H1 (cell line): ENCODE results near the gene TIMM8B. TPM values are rescaled to one million over a fixed set of nuclear protein-coding genes. Genes with fewer than 3 reads are reported as not detected.

ENCODE experiments used
- CTCF ChIA-PET: fragments of 300-600 bp; sonication (Branson Sonifier 250); formaldehyde crosslinking; loops from one replicate; lab custom pipeline; 2021; ENCODE audit not compliant: partially characterized antibody; lab: Charles Lee
- POLR2A ChIA-PET: fragments of 300-600 bp; sonication (Branson Sonifier 250); formaldehyde crosslinking; loops from one replicate; lab custom pipeline; 2021; ENCODE audit warnings: inconsistent platforms; ENCODE audit not compliant: partially characterized antibody; lab: Charles Lee
- DNase-seq, 2 experiments: peaks; one replicate each; pipeline versions ENCODE4 v3.0.0 to v3.0.0-alpha.2; 2010 to 2022; ENCODE audit warnings: low spot score in 2 of 2, low read depth in 1 of 2, mixed read lengths in 1 of 2
- FAIRE-seq: peaks from 2 replicates; lab custom pipeline; 2011; peaks lifted over from hg19 to GRCh38; lab: Jason Lieb, UNC
- H2AFZ ChIP-seq: 2 replicates; pipeline ENCODE4 v1.8.1; 2012; ENCODE audit warnings: low read length, inconsistent platforms
- H2AK5ac ChIP-seq: 2 replicates; pipeline ENCODE4 v1.6.1; 2013; ENCODE audit warnings: low read depth, low read length
- H2BK120ac ChIP-seq: replicated peaks from 2 replicates; pipeline ENCODE3; 2013; ENCODE audit warnings: low read depth, low read length, inconsistent platforms
- H2BK12ac ChIP-seq: 2 replicates; pipeline ENCODE4 v1.6.1; 2013; ENCODE audit warnings: low read depth, low read length
- H2BK15ac ChIP-seq: 2 replicates; pipeline ENCODE4 v1.6.1; 2013; ENCODE audit warnings: low read length
- H2BK20ac ChIP-seq: 2 replicates; pipeline ENCODE4 v1.6.1; 2013; ENCODE audit warnings: low read length
- H2BK5ac ChIP-seq: 2 replicates; pipeline ENCODE4 v1.6.1; 2013; ENCODE audit warnings: low read depth, low read length
- H3K14ac ChIP-seq: 2 replicates; pipeline ENCODE4 v1.6.1; 2013; ENCODE audit warnings: inconsistent platforms; ENCODE audit not compliant: insufficient read length
- H3K18ac ChIP-seq: 2 replicates; pipeline ENCODE4 v1.6.1; 2013; ENCODE audit warnings: low read length; ENCODE audit errors: extremely low read depth
- H3K23ac ChIP-seq: 2 replicates; pipeline ENCODE4 v1.6.1; 2013; ENCODE audit warnings: inconsistent platforms; ENCODE audit not compliant: insufficient read length
- H3K23me2 ChIP-seq: 2 replicates; pipeline ENCODE4 v1.6.1; 2013; ENCODE audit warnings: low read depth, low read length
- H3K27ac ChIP-seq: 2 replicates; pipeline ENCODE4 v1.6.1; 2011; ENCODE audit warnings: low read depth, low read length, inconsistent platforms
- H3K27me3 ChIP-seq, 4 experiments: replicated peaks in 1 of 4; 1 replicate in 1 of 4; 2 replicates in 3 of 4; pipeline versions ENCODE4 v1.6.1 to v1.8.1; 2011 to 2013; ENCODE audit warnings: low read length in 3 of 4, mild to moderate bottlenecking in 3 of 4, inconsistent platforms in 2 of 4, mixed read lengths in 2 of 4, moderate library complexity in 1 of 4; ENCODE audit not compliant: control insufficient read depth in 3 of 4, insufficient read depth in 3 of 4; ENCODE audit errors: extremely low read depth in 1 of 4
- H3K36me3 ChIP-seq, 4 experiments: 2 replicates each; pipeline versions ENCODE4 v1.6.1 to v1.8.1; 2011 to 2013; ENCODE audit warnings: mild to moderate bottlenecking in 4 of 4, low read length in 3 of 4, moderate library complexity in 2 of 4, control low read depth in 1 of 4, inconsistent platforms in 1 of 4; ENCODE audit not compliant: insufficient read depth in 4 of 4, control insufficient read depth in 2 of 4
- H3K4ac ChIP-seq: replicated peaks from 2 replicates; pipeline ENCODE3; 2013; ENCODE audit warnings: low read length, low read depth, mixed read lengths, inconsistent platforms; ENCODE audit not compliant: insufficient read length
- H3K4me1 ChIP-seq, 4 experiments: replicated peaks in 1 of 4; 1 replicate in 1 of 4; 2 replicates in 3 of 4; pipeline versions ENCODE4 v1.6.1 to v1.8.1; 2011 to 2013; ENCODE audit warnings: low read length in 3 of 4, inconsistent platforms in 2 of 4, mixed read lengths in 1 of 4; ENCODE audit not compliant: insufficient read depth in 4 of 4, control insufficient read depth in 3 of 4
- H3K4me2 ChIP-seq, 2 experiments: 2 replicates each; pipeline versions ENCODE4 v1.6.1 to v1.8.1; 2011 to 2013; ENCODE audit warnings: low read depth in 2 of 2, low read length in 2 of 2, control low read depth in 1 of 2, inconsistent platforms in 1 of 2, mild to moderate bottlenecking in 1 of 2; ENCODE audit not compliant: insufficient read depth in 1 of 2
- H3K4me3 ChIP-seq, 4 experiments: fragments of 200-600, 300-600 bp in 1 of 4; sonication (generic), shearing (Covaris generic), sonication (Bioruptor Twin) in 1 of 4; 2 replicates each; pipeline versions ENCODE4 v1.5.1 to v1.8.1; 2011 to 2016; ENCODE audit warnings: low read length in 4 of 4, low read depth in 3 of 4, control low read depth in 2 of 4, inconsistent platforms in 2 of 4, mild to moderate bottlenecking in 2 of 4, mixed read lengths in 1 of 4, moderate library complexity in 1 of 4; ENCODE audit not compliant: insufficient read depth in 2 of 4; ENCODE audit errors: extremely low read depth in 1 of 4
- H3K56ac ChIP-seq: replicated peaks from 2 replicates; pipeline ENCODE3; 2013; ENCODE audit warnings: low read depth, mild to moderate bottlenecking, mixed read lengths, low read length, inconsistent platforms; ENCODE audit not compliant: insufficient read length
- H3K79me1 ChIP-seq: 2 replicates; pipeline ENCODE4 v1.6.1; 2013; ENCODE audit warnings: low read depth, low read length, control low read depth
- H3K79me2 ChIP-seq, 2 experiments: 2 replicates each; pipeline versions ENCODE4 v1.6.1 to v1.8.1; 2012 to 2013; ENCODE audit warnings: low read length in 2 of 2, mild to moderate bottlenecking in 2 of 2, inconsistent platforms in 1 of 2; ENCODE audit not compliant: insufficient read depth in 2 of 2, control insufficient read depth in 1 of 2
- H3K9ac ChIP-seq, 4 experiments: replicated peaks in 1 of 4; 1 replicate in 1 of 4; 2 replicates in 3 of 4; pipeline versions ENCODE4 v1.6.1 to v1.8.1; 2011 to 2013; ENCODE audit warnings: low read depth in 3 of 4, low read length in 3 of 4, control low read depth in 2 of 4, mild to moderate bottlenecking in 2 of 4, moderate library complexity in 2 of 4, inconsistent platforms in 1 of 4; ENCODE audit errors: extremely low read depth in 1 of 4
- H3K9me3 ChIP-seq, 2 experiments: 2 replicates each; pipeline versions ENCODE4 v1.6.1 to v1.8.1; 2012 to 2013; ENCODE audit warnings: mild to moderate bottlenecking in 2 of 2, moderate library complexity in 2 of 2, control low read depth in 1 of 2, inconsistent platforms in 1 of 2, low read depth in 1 of 2, low read length in 1 of 2, mixed read lengths in 1 of 2; ENCODE audit not compliant: insufficient read depth in 2 of 2
- H4K20me1 ChIP-seq, 2 experiments: replicated peaks in 1 of 2; 2 replicates each; pipeline versions ENCODE3 to v1.8.1; 2011 to 2013; ENCODE audit warnings: inconsistent platforms in 2 of 2, low read length in 2 of 2, mild to moderate bottlenecking in 1 of 2; ENCODE audit not compliant: insufficient read depth in 2 of 2, control insufficient read depth in 1 of 2
- H4K5ac ChIP-seq: 2 replicates; pipeline ENCODE4 v1.6.1; 2013; ENCODE audit warnings: low read length, low read depth, mixed read lengths, inconsistent platforms; ENCODE audit not compliant: insufficient read length
- H4K8ac ChIP-seq: 2 replicates; pipeline ENCODE4 v1.8.0; 2013; ENCODE audit warnings: mild to moderate bottlenecking, moderate library complexity, low read length, inconsistent platforms; ENCODE audit not compliant: insufficient read depth; ENCODE audit errors: extremely low read depth
- H4K91ac ChIP-seq: replicated peaks from 2 replicates; pipeline ENCODE3; 2013; ENCODE audit warnings: low read length, mixed read lengths, inconsistent platforms; ENCODE audit not compliant: insufficient read length
- BCL11A ChIP-seq, 2 experiments: IDR thresholded peaks; one replicate each; pipeline ENCODE4 v1.6.1; 2011; ENCODE audit warnings: low read depth in 2 of 2, low read length in 2 of 2, mild to moderate bottlenecking in 2 of 2
- E2F6 ChIP-seq: IDR thresholded peaks from 2 replicates; pipeline ENCODE4 v1.6.1; 2012; ENCODE audit warnings: inconsistent platforms
- GABPA ChIP-seq: IDR thresholded peaks from 2 replicates; pipeline ENCODE4 v1.6.1; 2011; ENCODE audit warnings: mild to moderate bottlenecking, low read length, moderate library complexity, borderline replicate concordance; ENCODE audit not compliant: insufficient read depth
- HDAC2 ChIP-seq, 2 experiments: fragments of 300-600 bp in 1 of 2; sonication (generic) in 1 of 2; IDR thresholded peaks; 2 replicates each; pipeline ENCODE4 v1.6.1; 2011 to 2012; ENCODE audit warnings: low read depth in 2 of 2, low read length in 2 of 2, mild to moderate bottlenecking in 2 of 2, moderate library complexity in 2 of 2, borderline replicate concordance in 1 of 2, inconsistent platforms in 1 of 2
- JUND ChIP-seq: IDR thresholded peaks from 2 replicates; pipeline ENCODE4 v1.6.1; 2011; ENCODE audit warnings: mild to moderate bottlenecking, improper control_type of control experiment, low read length
- SAP30 ChIP-seq: fragments of 300-600 bp; sonication (generic); IDR thresholded peaks from 2 replicates; pipeline ENCODE4 v1.7.1; 2012; ENCODE audit warnings: low read length, moderate library complexity, mild to moderate bottlenecking, inconsistent platforms; ENCODE audit not compliant: insufficient read depth, insufficient replicate concordance
- SP1 ChIP-seq: IDR thresholded peaks from 2 replicates; pipeline ENCODE4 v1.6.1; 2011; ENCODE audit warnings: low read depth, low read length
- WGBS, 2 experiments: shearing (Covaris generic) in 1 of 2; methylation state at CpG; one replicate each; pipeline versions ENCODE4 v1.1.6 to v1.1.7; 2013 to 2015; ENCODE audit warnings: low lambda C conversion rate in 2 of 2, mixed read lengths in 2 of 2, inconsistent platforms in 1 of 2, low coverage in 1 of 2, missing lambda C conversion rate in 1 of 2; ENCODE audit not compliant: insufficient replicate concordance in 2 of 2, insufficient coverage in 1 of 2, insufficient read length in 1 of 2; ENCODE audit errors: extremely low coverage in 1 of 2, missing lambda C conversion rate in 1 of 2; 5-methylcytosine and 5-hydroxymethylcytosine counted together
- polyA plus RNA-seq, 7 experiments: library from polyadenylated mRNA; depleted of rRNA in 3 of 7; stranded (reverse) in 5 of 7; unstranded in 2 of 7; fragments of >200 nt in 5 of 7; fragments of 200-250 nt in 2 of 7; gene quantifications; 1 replicate in 5 of 7; 2 replicates in 1 of 7; 4 replicates in 1 of 7; pipeline versions ENCODE4 v1.2.1 to v1.2.3, GENCODE V29; 2011 to 2013; ENCODE audit warnings: missing spikeins in 2 of 7, mixed read lengths in 2 of 7
- total RNA-seq: library from RNA; stranded (reverse); fragmentation: NEBNext Ultra II Directional; extraction: Animal tissue kit (Norgen Biotek cat#: 25700); gene quantifications from 2 replicates; pipeline ENCODE4 v1.2.1, GENCODE V29; 2021

TIMM8B gene
- total and polyA plus RNA-seq, 2 of the 8 experiments (the other 6 are each of a cell fraction or from before 2014, with no cell fraction given) = 93.7 to 143 TPM

- H3K79me1 ChIP-seq = peaks cover 5% of the 10 kb centered on the region; the same call in 1 of the 2 replicates
- peak within 1 kb of the TSS; percentile 86 for H2BK5ac ChIP-seq
- no peak within 1 kb of the TSS for H3K14ac ChIP-seq
- peak within 1 kb of the TSS; percentile 97 for H2AFZ ChIP-seq
- peak within 1 kb of the TSS; percentile 94 for H4K8ac ChIP-seq
- H3K56ac ChIP-seq = no peak within 1 kb of the TSS
- peaks cover 0 to 3% of the 10 kb centered on the region in 2 experiments for H4K20me1 ChIP-seq
- ChIA-PET CTCF (no interaction called here), POLR2A (interaction anchor here (0.7 to 3.2 kb wide), 2 partner anchors 12 to 49 kb away, joined by 3 to 15 read pairs; partner anchors contain the start of genes DLAT, SDHD and TIMM8B)
- no peak within 1 kb of the TSS for H3K4ac ChIP-seq
- H2BK120ac ChIP-seq = no peak within 1 kb of the TSS
- no peak within 1 kb of the TSS for H3K18ac ChIP-seq
- peak within 1 kb of the TSS; percentile 63 for H4K5ac ChIP-seq
- H3K27ac ChIP-seq = peak within 1 kb of the TSS; percentile 95
- H2BK15ac ChIP-seq = no peak within 1 kb of the TSS
- H3K79me2 ChIP-seq = peaks cover 4 to 10% of the 10 kb centered on the region in 2 experiments
- peak within 1 kb of the TSS; percentile 41 for H4K91ac ChIP-seq
- 2% methylated on average over 43 of the region's 43 CpGs; no CpG with 5 or more reads in 1 of the 2 experiments for WGBS, 2 experiments
- H2AK5ac ChIP-seq = no peak within 1 kb of the TSS
- peak within 1 kb of the TSS; percentile 71 for H2BK12ac ChIP-seq
- peak within 1 kb of the TSS; percentile 95 to 98 (median 97) for H3K4me3 ChIP-seq
- no peaks in the 10 kb centered on the region; a peak in 1 of 7 replicates for H3K4me1 ChIP-seq
- no peaks in the 10 kb centered on the region for H3K9me3 ChIP-seq
- H3K27me3 ChIP-seq = no peaks in the 10 kb centered on the region
- no peak within 1 kb of the TSS for H3K23ac ChIP-seq
- peak; percentile 64 to 83 for DNase-seq
- peaks cover 2 to 27% (median 8%) of the 10 kb centered on the region in 4 experiments; a peak in 6 of 8 replicates for H3K36me3 ChIP-seq
- H3K23me2 ChIP-seq = peaks cover 4% of the 10 kb centered on the region
- H3K4me2 ChIP-seq = peak within 1 kb of the TSS; percentile 90 to 93
- H2BK20ac ChIP-seq = no peak within 1 kb of the TSS
- peak within 1 kb of the TSS; percentile 76 to 96 (median 90) for H3K9ac ChIP-seq
- peak; percentile 52 for FAIRE-seq
- TF ChIP-seq SP1 (0 out of 2 replicates have a peak, but pooled peaks have one; percentile 35), BCL11A (IDR thresholded peaks at IDR 0.05; ENCODE audit: low read depth in 2 of 2, low read length in 2 of 2) (no peak), SAP30 (peak; percentile 88), E2F6 (peak; percentile 50; the same call in 1 of the 2 replicates), GABPA (peak; percentile 94), JUND (peak; percentile 30; the same call in 1 of the 2 replicates), HDAC2 (IDR thresholded peaks at IDR 0.05; ENCODE audit: borderline replicate concordance in 1 of 2, low read depth in 2 of 2, low read length in 2 of 2) (peak in 1 of 2 experiments; percentile 90; a peak in 1 of 4 replicates)
These were observed 12.4 kb downstream of the TIMM8B start, which contains the start of the genes NKAPD1 and PIH1D2 for GRCh38 chr11:112073941-112074811. Gene NKAPD1, plus strand, starts transcription at chr11:112074299. Its CDS starts 1,276 bp downstream, at chr11:112075575. Gene PIH1D2, minus strand, starts transcription at chr11:112074017. Its CDS starts 843 bp downstream, at chr11:112073174.
